GM12865 (cell line): ENCODE measurements around the gene GAK.

Experiments
- DNase-seq: peaks from one replicate; pipeline ENCODE4 v3.0.0; 2010; ENCODE audit warnings: low read depth
- H3K4me3 ChIP-seq: 2 replicates; pipeline ENCODE4 v1.5.1; 2011; ENCODE audit warnings: mild to moderate bottlenecking, low read depth, low read length, control low read depth
- TF ChIP-seq, protein P1 (sequence below): IDR thresholded peaks from 2 replicates; pipeline ENCODE4 v1.5.1; 2011; ENCODE audit warnings: low read length, control low read depth, low read depth, inconsistent platforms; ENCODE audit not compliant: insufficient read depth; ENCODE audit errors: missing control alignments

Gene GAK

DNA sequence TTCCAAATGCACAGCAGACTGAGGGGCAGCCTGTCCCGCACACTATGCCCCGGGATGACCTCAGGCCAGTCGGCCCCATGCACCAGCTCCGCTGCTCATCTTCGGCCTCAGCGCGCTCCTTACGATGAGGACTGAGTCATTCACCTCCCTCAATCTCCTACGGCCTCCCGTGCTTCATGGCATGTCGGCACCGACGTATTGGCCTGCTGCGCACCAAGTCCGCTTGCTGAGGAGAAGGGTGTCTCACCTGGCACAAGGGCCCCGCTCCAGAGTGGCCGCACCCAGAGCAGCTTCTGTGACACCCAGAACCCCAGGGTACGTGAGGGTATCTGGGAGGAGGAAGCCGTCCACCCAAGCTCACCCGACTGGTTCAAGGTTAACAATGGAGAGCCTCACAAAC is 35.5 kb downstream of the GAK start:
- no peak overlapping the region for H3K4me3 ChIP-seq
- TF ChIP-seq, protein P1, sequence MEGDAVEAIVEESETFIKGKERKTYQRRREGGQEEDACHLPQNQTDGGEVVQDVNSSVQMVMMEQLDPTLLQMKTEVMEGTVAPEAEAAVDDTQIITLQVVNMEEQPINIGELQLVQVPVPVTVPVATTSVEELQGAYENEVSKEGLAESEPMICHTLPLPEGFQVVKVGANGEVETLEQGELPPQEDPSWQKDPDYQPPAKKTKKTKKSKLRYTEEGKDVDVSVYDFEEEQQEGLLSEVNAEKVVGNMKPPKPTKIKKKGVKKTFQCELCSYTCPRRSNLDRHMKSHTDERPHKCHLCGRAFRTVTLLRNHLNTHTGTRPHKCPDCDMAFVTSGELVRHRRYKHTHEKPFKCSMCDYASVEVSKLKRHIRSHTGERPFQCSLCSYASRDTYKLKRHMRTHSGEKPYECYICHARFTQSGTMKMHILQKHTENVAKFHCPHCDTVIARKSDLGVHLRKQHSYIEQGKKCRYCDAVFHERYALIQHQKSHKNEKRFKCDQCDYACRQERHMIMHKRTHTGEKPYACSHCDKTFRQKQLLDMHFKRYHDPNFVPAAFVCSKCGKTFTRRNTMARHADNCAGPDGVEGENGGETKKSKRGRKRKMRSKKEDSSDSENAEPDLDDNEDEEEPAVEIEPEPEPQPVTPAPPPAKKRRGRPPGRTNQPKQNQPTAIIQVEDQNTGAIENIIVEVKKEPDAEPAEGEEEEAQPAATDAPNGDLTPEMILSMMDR = no peak
- no peak for DNase-seq

DNA sequence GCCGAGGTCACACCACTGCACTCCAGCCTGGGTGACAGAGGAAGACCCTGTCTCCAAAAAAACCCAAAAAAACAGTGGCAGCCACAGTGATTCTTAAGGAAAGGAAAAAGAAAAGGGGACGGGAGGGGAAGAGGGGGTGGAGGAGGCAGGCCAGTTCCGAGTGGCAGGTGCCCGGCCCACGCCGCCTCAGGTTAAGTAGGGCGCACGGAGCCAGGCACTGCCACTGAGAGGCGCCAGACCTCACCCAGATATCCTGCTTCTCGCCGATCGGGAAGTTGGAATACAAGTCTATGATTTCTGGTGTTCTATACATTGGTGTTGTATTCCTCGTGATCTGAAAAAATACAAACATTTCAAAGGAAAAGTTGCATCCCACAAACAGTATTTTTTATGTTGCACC is 35.9 kb downstream of the GAK start:
- TF ChIP-seq, protein P1 = no peak
- no peak overlapping the region for H3K4me3 ChIP-seq
- DNase-seq = no peak

DNA sequence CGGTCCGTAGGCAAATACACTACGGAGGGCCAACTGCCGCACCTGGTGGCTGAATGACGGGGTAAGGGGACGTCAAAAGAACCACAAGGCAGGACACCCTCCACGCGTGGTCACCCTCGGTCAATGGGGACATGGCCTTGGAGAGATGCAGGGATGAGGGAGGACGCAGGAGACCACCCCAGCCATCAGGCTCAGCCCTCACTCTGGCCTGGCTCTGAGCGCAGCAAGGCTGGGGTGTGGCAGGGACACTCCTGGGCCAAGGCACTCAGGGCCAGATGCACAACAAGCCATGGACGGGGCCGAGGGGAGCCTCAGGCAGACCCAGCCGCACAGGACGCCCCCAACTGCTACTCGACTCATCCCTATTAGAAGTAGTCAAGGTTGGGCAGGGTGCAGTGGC is 36.5 kb downstream of the GAK start:
- H3K4me3 ChIP-seq = no peak overlapping the region
- DNase-seq = no peak
- TF ChIP-seq, protein P1 = no peak

DNA sequence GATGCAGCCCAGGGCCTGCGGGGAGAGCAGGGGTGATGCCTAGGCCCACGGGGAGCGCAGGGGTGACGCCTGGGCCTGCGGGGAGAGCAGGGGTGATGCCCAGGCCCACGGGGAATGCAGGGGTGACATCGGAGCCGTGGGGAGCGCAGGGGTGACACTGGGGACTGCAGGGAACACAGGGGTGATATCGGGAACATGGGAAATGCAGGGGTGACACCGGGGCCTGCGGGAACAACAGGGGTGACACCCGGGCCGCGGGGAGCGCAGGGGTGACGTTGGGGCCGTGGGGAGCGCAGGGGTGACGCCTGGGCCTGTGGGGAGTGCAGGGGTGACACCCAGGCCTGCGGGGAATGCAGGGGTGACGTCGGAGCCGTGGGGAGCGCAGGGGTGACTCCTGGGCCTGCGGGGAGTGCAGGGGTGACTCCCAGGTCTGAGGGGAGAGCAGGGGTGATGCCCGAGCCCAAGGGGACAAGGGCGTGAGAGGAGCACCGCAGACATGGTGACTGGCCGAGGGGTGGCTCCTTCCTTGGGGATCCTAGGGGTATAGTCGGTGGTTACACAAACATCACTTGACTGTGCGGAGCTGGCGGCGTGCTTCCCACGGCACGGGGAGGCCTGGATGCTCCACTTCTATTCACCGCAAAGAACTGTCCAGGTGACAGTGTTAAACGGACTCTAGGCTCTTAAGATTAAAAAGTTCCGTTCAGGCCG is 38.0 kb downstream of the GAK start:
- TF ChIP-seq, protein P1 = no peak
- DNase-seq = no peak
- H3K4me3 ChIP-seq = no peak overlapping the region

DNA sequence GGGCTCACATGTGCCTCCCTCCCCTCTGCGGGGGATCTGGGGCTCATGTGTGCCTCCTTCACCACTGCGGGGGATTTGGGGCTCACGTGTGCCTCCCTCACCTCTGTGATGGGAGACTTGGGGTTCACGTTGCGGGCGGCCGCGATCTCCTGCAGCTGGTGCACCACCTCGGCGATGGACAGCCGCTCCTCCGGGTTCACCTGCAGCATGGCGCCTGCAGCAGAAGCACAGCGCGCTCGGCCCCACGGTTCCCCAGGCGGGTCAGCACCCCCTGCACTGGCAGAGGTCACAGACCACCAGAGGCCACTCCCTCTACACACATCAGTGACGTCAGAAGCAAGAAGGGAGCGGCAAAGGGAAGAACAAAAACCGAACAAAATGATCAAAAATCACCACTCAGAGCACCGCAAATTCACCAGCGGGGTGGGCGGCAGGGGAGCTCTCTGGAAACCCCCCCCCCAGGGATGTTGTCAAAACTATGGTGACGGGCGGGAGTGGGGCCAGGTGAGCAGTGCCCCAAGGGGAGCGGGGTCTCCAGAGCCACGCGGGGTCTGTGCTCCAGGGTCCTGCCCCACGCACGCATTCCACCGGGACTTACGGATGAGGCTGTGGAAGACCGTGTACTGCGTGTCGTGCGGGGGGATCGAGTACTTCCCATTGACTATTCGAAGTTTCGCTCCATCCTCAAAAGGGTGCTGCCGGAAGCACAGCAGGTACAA is 38.7 kb downstream of the GAK start:
- TF ChIP-seq, protein P1 = no peak
- no peak overlapping the region for H3K4me3 ChIP-seq
- DNase-seq = no peak

DNA sequence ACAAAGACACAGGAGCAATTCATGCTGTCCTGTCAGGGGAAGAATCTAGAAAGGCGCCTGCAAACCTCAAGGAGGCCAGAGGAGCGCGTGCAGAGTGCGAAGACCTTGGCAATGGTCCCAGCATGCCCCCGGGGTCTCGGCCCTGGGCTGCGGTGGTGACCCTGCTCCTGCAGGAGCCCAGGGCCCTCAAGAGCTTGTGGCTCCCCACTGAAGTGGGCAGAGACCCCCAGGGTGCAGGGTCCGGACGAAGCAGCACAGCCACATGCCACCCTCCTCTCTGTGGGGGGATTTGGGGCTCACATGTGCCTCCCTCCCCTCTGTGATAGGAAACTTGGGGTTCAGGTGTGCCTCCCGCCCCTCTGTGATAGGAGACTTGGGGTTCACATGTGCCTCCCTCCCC is 39.3 kb downstream of the GAK start:
- no peak overlapping the region for H3K4me3 ChIP-seq
- TF ChIP-seq, protein P1 = no peak
- no peak for DNase-seq
